NCI-H2196 treated with DMSO at 0.1 percent for 48 hours (cell line): ENCODE data around the gene AHNAK.
A peak's percentile ranks its signal among the peaks of the same experiment; 100 is the strongest.
"Not testable (repeated sequence)": the region's sequence is repeated elsewhere in the genome, so short reads cannot be mapped to it uniquely, and the experiment has no call there.

Experiments
- DNase-seq: peaks from one replicate; lab custom pipeline; 2025; ENCODE audit not compliant: unreplicated experiment; lab: John Stamatoyannopoulos, UW

The AHNAK gene

GRCh38 chr11:62464655-62465054 lies 82.0 kb downstream of the AHNAK start:
- no peak for DNase-seq

- DNase-seq, result no peak
Observed at GRCh38 chr11:62463121-62463542, 83.5 kb downstream of the AHNAK start.

- no peak for DNase-seq
Observed at GRCh38 chr11:62462508-62462892, 84.1 kb downstream of the AHNAK start.

- no peak for DNase-seq
Observed at GRCh38 chr11:62461740-62462507, 84.7 kb downstream of the AHNAK start.

DNA sequence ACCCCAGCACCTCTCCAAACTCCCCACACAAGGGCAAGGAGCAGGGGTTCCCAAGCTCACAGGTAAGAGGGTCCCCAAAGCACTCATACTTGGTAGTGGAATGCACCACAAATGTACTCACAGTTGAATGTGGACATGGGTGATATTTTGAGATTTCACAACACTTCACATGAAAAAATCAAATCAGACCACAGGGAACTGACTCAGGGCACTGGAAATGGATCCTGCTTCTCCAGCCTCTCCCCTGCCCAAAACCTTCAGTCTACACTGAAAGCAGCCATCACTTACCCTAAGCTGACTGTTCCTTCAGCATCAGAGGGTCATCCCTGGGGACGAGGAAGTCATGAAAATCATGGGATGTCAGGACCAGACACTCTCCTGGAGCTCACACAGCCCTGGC lies 87.5 kb downstream of the AHNAK start:
- no peak for DNase-seq

GRCh38 chr11:62458212-62459002 lies 88.2 kb downstream of the AHNAK start:
- DNase-seq, result no peak

DNA sequence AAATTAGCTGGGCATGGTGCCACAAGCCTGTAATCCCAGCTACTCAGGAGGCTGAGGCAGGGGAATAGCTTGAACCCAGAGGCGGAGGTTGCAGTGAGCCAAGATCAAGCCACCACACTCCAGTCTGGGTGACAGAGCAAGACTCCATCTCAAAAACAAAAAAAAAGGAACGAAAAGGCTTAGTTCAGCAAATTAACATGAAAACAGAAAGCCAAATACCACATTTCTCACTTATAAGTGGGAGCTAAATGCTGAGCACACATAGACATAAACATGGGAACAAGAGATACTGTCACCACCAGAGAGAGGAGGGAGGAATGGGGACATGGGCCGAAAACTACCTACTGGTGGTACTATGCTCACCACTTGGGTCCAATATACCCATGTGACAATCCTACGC lies 89.1 kb downstream of the AHNAK start:
- no peak for DNase-seq

GRCh38 chr11:62456630-62457029 lies 90.0 kb downstream of the AHNAK start:
- peak; percentile 26 for DNase-seq

GRCh38 chr11:62452839-62453468 lies 93.7 kb downstream of the AHNAK start:
- DNase-seq, result no peak

DNA sequence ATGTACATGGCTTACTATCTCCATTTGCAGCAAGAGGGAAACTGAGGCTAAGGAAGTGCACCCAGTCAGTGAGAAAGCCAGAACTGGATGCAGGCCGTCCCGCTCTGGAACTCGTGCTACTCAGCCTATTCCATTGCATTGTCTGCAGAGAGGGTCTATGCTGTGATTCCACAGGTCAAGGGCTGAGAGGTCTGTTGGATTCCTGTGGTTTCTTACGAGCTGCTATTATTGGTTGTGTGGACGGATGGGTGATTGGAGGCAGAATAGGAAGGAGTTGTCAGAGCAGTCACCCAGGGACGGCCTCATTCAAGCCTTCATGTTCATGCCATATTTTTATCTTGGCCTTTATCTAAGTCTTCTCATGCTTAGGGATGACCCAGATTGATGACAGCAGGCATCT lies 94.3 kb downstream of the AHNAK start:
- no peak for DNase-seq

GRCh38 chr11:62451241-62451621 lies 95.4 kb downstream of the AHNAK start:
- DNase-seq, result no peak

GRCh38 chr11:62450543-62451240 lies 95.9 kb downstream of the AHNAK start:
- DNase-seq, result no peak

DNA sequence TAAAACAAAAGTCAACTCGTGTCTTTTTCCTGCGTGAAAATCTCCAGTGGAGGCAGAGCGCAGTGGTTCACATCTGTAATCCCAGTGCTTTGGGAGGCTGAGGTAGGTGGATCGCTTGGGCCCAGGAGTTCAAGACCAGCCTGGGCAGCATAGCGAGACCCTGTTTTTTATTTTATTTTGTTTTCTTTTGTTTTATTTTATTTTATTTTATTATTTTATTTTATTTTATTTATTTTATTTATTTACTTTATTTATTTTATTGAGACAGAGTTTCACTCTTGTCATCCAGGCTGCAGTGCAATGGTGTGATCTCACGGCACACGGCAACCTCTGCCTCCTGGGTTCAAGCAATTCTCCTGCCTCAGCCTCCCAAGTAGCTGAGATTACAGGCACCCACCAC lies 96.7 kb downstream of the AHNAK start:
- DNase-seq, result not testable (repeated sequence)

DNA sequence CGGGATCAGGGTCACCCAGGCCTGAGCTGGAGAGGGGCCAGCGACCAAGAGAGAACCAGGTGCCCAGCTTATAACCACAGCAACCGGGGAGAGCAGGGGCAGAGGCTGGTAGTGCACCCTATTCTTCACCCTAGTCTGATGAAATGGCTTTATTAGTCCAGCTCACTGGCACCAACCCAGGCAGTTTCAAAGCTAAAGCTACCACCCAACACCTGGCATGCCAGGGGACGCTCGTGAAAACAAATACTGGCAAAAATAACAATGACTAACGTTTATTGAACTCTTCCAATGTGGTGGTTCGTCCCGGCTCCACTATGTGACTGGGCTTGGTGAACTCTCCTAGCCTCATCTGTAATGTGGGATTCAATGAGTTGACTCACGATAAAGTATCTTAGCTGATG lies 97.2 kb downstream of the AHNAK start:
- DNase-seq, result peak; percentile 60

DNA sequence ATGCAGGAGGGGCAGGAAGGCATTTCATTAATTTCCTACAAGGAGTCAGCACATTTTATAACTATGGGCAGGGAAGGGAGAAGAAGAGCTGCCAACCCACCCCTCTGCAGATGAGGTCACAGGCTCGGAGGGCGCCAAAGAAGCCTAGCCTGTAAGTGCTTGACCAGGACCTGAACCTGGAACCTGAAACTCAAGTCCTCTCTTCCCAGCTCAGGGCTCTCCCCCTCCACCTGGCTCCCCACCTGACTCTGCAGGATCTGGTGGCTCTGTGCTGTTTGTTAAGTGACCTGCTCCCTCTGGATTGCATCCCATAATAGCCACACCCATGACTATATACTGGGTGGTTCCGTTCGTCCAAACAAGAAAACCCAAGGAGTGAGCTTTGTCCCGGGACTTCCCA lies 100.5 kb downstream of the AHNAK start:
- no peak for DNase-seq

DNA sequence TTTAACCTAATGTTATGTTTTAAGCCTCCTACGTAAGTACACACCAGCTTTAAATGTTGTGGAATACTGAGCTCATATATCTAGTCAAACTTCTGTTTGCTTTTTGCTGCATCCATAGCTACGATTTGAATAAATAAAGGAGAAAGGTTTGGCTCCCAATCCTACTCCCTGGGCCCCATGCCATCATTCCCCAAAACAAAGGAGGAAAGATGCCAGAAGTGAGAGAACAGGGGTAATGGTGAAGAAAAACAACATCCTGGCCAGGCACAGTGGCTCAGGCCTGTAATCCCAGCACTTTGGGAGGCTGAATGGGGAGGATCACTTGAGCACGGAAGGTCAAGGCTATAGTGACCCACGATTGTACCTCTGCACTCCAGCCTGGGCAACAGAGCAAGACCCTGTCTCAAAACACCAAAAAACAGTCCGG lies 101.3 kb downstream of the AHNAK start:
- DNase-seq, result peak; percentile 28

DNA sequence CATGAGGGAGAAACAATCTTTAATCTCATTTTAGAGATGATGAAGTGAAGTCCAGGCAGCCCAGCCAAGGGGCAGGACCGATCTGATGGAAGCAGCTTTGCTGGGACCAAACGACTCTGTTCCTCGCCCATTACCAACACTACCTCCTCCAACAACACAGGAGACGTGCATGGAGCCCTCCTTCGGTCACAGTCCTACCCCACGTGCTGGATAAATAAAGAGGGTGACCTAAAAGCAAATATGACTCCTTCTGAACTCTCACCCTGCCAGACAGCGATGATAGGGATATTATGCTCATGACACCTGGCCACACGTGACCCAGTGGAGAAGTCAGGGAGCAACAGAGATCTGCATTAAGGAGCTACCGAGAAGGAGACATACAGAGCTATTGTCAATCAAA lies 101.8 kb downstream of the AHNAK start:
- peak; percentile 18 for DNase-seq

DNA sequence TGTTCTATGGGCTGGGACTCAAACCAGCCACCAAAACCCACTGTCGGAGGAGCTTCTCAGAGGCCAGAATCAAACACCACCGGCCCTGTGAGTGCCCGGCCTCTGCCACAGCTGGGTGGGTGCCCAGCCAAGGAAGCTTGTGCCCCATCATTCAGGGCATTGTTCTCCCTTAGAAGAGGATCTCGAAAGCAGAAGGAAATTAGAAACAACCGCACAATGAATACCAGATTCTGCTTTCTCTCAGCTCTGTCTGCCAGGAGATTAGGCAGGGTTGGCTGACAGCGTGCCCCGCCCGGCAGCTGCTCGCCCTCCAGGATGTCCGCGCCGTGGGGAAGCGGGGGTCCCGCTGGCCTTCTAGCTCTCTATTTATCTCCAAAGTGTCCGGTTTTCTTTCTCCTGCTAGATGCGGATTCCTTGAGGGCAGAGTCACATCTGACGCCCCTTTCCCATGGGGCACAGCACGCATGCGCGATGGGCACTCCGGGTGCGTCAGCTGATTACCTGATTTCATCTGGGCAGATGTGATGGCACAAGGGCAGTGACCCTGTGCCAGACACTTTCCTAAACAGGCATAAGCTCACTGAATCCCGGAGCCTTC lies 102.3 kb downstream of the AHNAK start:
- DNase-seq, result no peak

DNA sequence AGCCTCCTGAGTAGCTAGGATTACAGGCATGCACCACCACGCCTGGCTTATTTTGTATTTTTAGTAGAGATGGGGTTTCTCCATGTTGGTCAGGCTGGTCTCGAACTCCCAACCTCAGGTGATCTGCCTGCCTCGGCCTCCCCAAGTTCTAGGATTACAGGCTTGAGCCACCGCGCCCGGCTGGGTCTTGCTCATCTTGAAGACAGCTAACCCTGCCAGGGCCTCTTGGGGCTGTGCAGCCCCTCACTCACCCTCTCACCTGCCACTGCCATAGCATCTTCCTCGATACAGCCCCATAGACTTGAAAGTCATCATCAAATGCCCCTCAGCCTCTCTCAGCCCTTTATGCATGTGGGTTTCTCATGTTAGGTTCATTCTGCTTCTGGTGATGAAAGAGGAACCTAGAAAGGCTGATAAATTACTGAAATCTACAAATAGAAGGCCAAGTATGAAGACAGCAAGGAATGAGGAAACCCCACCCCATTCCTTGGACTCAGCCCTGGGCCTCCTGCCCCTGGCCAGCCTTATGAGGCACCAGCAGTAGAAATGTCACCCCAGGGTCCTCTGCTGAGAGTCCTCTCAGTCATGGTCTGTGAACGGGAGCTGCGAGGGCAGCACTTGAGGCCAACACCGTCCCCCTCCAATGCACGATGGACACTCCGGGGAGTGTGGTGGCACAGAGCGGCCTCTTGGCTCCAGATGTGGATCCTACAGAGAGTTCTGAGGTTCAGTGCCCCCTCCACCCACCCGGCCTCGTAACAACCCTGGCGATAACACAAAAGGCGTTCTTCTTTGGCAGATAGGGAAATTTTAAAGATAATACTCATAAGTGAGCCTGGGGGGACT lies 103.0 kb downstream of the AHNAK start:
- no peak for DNase-seq
